GM12874 (cell line): Measurements from ENCODE around the gene LHX3.

Experiments used
- CTCF ChIP-seq: IDR thresholded peaks from 2 replicates; pipeline ENCODE4 v1.5.1; 2011; ENCODE audit warnings: low read depth, mild to moderate bottlenecking, control low read depth, low read length, moderate library complexity; ENCODE audit not compliant: insufficient read depth

The LHX3 gene

GRCh38 chr9:136244969-136245218 is 40.0 kb upstream of the LHX3 start:
- TF ChIP-seq CTCF, result no peak

GRCh38 chr9:136244122-136244968 is 39.4 kb upstream of the LHX3 start:
- TF ChIP-seq CTCF, result no peak

GRCh38 chr9:136243631-136244030 is 38.7 kb upstream of the LHX3 start:
- no peak for TF ChIP-seq CTCF

GRCh38 chr9:136242918-136243525 is 38.1 kb upstream of the LHX3 start:
- peak; percentile 27; the same call in 1 of the 2 replicates for TF ChIP-seq CTCF

- no peak for TF ChIP-seq CTCF
Measured at GRCh38 chr9:136242248-136242647, 37.3 kb upstream of the LHX3 start.

GRCh38 chr9:136241542-136241941 is 36.6 kb upstream of the LHX3 start:
- TF ChIP-seq CTCF, result no peak

GRCh38 chr9:136240941-136241340 is 36.0 kb upstream of the LHX3 start:
- no peak for TF ChIP-seq CTCF

GRCh38 chr9:136239983-136240330 is 35.0 kb upstream of the LHX3 start:
- no peak for TF ChIP-seq CTCF
